ENCODE data around the gene TMCC3.
"Not testable (repeated sequence)": the region's sequence is repeated elsewhere in the genome, so short reads cannot be mapped to it uniquely, and the experiment has no call there.

Gene TMCC3

DNA sequence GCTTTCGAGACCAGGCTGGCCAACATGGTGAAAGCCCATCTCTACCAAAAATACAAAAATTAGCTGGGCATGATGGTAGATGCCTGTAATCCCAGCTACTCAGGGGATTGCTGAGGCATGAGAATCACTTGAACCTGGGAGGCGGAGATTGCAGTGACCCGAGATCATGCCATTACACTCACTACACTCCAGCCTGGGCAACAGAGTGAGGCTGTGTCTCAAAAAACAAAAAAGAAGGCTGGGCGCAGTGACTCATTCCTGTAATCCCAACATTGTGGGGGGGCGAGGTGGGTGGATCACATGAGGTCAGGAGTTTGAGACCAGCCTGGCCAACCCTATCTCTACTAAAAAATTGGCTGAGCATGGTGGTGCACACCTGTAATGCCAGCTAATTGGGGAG is 49.0 kb downstream of the TMCC3 start:
- DNase-seq (ENCODE audit: low read depth), result peak; percentile 31

DNA sequence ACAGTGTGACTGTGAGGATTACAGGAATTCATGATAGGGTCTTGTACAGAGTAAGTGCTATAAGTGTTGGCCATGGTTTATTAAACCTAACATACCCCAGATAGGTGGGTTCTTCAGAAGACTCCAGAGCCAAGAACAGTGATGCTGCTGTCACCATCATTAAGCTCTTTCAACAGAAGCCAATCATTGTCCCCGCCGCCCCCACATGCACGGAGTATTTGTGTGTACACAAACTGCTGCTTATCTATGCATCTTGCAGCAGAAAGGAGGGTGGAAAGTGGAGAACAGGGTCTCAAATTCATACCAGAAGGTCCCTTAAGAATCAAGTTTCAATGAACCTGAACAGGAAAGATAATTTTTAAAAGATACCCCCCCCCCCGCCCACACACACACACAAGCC is 51.2 kb downstream of the TMCC3 start:
- no peak for DNase-seq (ENCODE audit: low read depth)

DNA sequence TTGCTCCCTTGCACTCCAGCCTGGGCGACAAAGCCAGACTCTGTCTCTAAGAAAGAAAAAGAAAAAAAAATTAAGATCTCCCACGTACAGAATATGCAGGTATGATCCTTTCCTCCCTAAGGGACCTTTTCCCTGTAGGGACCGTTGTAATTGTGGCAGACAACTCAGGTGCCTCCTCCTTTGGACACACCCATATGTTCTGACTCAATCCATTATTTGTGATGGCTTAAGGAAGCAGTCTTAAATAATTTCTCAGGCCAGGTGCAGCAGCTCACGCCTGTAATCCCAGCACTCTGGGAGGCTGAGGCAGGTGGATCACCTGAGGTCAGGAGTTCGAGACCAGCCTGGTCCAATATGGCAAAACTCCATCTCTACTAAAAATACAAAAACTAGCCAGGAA is 53.1 kb downstream of the TMCC3 start:
- DNase-seq (ENCODE audit: low read depth), result no peak

DNA sequence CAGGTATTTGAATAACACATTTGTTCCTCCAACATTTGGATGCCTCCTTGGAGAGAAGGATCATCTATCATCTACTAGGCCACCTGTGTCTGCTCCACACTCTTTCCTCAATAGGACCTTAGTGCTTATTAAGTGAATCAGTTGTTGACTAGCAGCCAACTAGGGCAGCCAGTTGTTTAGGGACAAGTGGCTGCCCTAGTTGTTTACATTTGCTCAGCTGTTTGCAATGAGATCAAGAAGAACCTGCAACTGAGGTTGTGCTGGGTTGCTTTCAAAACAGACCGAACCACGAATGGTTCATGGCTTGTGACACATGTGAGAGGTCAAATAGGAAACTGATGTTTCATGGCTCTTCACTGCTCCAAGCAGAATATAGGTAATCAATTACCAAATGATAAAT is 53.8 kb downstream of the TMCC3 start:
- DNase-seq (ENCODE audit: low read depth), result peak; percentile 47

DNA sequence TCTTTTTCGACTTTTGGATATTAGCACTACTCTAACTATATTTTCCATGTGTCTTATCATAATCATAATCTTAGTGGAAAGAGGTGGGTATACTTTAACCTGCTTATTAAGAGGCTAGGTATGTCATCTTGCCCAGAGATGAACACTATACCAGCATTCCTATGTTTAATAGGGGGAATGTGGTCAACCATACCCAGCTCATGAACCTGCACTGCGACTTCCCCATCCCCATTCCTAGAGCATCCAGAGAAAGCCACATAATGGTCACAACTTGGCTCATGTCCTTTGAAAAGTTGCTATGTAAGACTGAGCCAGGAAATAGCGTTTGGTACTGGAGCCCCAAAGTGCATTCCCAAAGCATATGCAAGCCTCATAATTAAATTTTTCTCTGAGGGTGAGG is 55.2 kb downstream of the TMCC3 start:
- no peak for DNase-seq (ENCODE audit: low read depth)

DNA sequence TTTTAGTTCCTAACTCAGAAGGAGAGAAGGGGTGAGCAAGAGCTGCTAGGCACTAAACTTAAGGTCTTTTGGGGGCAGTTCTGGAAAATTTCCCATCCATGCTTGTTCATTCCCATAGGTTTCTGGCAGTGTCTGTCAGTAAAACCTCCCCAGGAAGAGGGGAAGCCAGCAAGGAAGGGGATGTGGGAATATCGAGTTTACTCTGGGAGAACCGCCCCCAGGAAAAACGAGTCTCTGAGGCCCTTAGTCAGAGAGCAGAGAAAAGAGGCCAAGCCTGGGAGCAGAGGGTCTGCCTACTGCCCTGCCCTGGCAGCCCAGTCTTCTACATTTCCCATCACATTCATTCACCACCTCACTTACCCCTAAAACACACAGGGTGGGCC is 55.9 kb downstream of the TMCC3 start:
- DNase-seq (ENCODE audit: low read depth), result no peak

DNA sequence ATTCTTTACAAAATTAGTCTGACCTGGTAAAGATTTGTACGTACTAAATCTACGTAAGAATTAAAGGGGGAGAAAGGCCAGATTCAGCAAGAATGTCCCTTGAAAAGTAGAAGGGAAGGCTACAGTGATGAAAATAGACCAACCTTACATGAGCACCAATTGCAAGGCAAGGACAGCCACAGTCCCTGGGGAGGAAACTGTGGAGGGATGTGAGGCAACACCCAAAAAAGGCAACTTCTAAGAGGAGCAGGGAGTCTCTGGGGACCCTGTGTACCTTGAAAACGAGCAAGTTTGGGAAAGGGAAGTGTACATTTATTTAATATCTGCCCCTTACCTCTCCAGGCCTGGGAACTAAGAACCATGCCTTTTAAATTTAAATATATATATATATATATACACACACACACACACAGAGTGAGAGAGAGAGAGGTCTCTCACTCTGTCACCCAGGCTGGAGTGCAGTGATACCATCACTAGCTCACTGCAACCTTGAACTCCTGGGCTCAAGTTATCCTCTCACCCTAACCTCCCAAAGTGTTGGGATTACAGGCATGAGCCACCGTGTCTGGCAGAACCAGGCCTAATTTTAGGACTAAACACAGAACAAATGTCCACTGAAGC is 56.4 kb downstream of the TMCC3 start:
- DNase-seq (ENCODE audit: low read depth), result no peak

DNA sequence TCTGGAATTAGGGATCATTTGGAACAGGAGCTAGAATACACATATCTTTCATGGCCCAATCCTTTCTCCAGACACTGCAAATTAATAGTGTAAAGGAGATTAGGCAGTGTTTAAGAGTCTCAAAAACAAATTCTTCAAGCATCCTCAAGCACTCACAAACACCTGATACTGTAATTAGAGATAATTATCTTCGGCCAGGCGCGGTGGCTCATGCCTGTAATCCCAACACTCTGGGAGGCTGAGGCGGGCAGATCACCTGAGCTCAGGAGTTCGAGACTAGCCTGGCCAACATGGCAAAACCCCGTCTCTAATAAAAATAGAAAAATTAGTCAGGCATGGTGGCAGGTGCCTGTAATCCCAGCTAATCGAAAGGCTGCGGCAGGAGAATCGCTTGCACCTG is 57.6 kb downstream of the TMCC3 start:
- not testable (repeated sequence) for DNase-seq (ENCODE audit: low read depth)

DNA sequence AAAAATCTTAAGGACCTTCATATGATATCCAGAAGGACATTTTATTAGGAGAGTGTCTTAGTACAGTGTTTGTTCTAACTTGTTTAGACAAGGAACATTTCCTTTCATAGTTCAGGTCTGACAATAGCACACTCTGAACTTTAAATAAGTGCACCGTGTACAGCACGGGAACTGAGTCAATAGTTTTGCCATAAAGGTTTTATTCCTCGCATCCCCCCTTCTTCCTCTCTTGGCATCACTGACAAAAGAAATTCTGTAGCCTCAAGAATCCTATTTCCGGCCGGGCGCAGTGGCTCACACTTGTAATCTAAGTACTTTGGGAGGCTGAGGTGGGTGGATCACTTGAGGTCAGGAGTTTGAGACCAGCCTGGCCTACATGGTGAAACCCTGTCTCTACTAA is 58.3 kb downstream of the TMCC3 start:
- DNase-seq (ENCODE audit: low read depth), result no peak

DNA sequence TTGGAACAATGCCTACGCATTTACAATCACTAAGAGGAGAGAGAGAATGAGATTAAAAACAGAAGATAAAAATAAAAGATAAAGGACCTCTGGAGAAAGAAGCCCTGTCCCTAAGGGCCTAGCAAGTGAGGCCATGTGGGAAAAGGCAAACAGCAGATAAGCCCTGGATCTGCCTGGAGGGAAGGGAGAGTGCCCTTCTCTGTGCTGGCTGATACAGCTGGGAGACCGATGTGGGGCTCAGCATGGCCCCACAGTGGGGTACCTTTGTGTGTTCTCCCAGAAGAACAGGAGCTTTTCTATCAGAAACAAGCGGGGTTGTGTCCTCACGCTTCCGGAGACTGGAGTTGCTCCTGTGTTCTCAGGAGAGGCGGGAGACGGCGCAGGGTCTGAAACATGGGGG is 59.9 kb downstream of the TMCC3 start:
- DNase-seq (ENCODE audit: low read depth), result no peak

DNA sequence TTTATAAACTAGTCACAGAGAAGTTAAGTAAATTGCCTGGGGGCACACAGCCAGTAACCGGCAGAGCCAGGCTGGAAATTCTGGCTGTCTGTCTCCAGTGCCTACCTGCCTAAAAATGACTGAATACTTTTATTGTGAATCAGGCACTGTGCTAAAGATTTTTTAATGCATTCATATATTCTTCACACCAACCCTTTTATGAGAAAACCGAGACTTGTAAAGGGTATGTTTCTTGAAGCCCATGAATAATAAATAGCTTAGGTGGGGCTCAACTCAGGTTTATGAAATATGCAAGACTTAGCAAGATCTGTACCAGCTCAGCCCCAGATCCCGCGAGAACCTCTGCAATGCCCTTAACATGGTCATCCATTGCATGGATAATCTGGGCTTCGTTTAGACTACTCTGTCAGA is 60.8 kb downstream of the TMCC3 start:
- DNase-seq (ENCODE audit: low read depth), result no peak

DNA sequence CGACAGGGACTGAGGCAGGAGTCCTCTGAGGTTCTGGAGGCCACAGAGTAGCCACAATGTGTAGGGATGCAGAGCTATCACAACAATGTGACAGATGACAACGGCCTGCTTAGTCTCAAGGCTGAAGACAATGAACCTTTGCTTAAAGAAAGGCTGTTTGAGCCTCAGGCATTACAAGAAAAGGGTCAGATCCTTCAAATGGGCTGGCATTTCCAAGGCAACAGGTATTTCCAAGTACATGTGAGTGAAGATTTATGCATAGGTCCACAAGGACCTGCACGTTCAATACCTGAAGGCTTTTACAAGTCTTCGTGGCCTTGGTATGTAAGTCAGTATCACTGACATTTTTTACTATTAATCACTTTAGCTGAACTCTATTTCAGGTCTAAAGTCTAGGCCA is 62.0 kb downstream of the TMCC3 start:
- DNase-seq (ENCODE audit: low read depth), result no peak

DNA sequence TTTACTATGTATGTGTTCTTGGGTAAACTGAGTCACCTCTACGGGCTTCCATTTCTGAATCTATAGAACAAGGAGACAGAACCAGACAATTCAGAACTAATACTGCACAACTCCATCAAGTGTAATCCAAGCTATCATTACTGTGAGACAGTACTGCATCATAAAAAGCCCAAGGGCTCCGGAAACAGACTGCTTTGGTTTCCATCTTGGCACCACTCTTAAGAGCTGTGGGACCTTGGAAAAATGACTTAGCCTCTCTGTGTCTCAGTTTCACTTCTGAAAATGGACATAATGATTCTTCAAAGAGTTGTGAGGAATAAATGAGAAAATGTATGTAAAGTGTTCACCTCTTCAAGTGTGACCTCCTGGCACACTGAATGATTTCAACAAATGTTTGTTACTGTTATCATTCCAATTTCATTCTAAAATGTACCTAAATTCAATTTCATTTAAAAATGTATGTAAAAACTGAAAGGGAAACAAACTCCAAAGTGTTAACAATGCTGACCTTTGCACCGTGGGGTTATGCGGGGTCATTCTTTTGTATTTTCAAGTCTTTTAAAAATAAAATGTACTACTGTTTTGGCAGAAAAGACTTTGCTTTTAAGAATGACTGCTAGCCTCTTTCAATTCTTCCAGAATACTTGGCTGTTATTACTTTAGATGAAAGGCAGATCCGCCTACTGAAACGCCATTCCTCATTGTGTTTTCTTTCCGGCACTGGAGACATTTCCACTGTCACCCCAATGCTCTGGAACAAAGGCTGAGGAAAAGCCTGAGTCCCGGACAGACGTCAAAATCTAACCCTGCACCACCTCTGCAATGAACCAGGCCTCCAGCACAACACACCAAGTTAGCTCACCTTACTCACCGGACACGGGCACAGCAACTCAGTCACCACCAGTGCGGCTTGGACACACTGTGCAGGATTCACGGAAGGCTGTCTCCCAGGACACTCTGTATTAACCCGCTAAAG is 62.8 kb downstream of the TMCC3 start:
- no peak for DNase-seq (ENCODE audit: low read depth)

DNA sequence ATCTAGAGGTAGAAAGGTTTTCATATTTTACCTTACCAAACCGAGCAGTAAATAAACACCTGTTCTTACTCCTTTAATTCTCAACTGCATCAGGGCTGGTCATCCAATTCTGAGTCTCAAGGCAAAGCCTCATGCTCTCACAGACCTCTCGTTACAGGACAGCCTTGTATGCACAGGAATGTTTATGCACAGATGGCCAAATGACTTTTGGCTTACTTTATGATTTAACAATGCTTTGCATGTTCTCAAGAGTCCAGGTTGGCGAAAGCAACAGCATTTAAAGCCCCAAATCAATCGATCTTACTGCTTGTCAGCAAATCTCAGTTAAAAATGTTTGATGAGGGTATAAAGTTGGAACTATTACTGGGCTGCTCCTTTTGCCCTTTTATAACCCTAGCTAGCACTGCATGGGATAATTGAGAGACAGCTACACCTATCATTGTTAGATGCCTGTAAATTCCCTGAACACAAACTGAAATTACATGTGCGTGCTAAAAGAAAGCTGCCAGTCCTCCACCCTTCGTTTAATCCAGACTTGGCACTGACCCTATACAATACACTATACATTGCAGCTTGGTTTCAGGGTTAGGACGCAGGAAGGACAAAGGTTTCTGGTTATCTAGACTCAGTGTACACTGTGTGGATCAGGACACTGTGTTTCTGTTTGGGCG is 63.6 kb downstream of the TMCC3 start:
- peak; percentile 74 for DNase-seq (ENCODE audit: low read depth)

DNA sequence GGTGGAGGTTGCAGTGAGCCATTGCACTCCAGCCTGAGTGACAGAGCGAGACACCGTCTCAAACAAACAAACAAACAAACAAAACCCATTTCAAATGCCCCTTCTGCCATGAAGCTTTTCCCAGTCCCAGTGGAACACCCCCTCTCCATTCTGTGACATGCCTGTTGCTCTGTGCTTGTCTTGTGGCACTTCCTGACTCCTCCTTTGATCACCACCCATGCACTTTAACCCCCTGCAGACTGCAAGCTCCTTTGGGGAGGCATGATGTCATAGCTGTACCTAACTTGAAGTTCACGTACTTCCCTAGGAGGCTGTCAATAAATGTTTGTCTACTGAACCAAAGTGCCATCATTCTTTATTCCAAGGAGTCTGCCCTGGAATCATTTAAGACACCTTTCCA is 64.7 kb downstream of the TMCC3 start:
- DNase-seq (ENCODE audit: low read depth), result no peak

DNA sequence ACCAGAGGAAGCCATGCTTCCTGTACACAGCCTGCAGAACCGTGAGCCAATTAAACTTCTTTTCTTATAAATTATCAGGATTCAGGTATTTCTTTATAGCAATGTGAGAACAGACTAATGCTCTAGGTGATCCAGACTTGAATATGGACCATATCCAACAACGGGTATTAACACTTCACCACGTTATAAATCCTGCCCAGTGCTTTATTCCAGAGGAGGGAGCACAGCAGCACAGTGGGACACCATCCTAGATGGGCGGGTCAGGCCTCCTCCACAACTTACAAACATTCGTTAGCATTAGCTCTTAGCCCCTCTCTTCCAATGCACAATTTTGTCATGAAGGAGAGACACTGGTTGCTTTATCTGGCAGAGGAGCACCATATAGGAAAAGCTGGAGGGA is 66.0 kb downstream of the TMCC3 start:
- no peak for DNase-seq (ENCODE audit: low read depth)

DNA sequence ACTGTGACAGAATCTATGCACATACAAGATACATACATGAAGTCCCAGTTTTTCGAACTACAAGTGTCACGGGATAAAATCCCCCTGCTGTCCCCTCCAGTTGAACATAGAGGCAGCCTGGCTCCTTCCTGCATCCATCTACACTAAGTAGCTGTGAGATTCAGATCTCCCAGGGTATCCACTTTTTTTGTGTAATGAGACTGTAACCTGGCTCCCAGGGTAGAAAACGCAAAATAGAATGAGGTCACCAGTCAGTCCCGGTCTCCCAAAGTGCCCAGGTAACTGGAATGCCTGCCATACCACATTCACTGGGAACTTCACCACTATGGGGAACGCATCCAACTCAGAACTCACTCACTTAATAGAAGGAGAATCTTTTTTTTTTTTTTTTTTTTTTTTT is 67.8 kb downstream of the TMCC3 start:
- DNase-seq (ENCODE audit: low read depth), result no peak

DNA sequence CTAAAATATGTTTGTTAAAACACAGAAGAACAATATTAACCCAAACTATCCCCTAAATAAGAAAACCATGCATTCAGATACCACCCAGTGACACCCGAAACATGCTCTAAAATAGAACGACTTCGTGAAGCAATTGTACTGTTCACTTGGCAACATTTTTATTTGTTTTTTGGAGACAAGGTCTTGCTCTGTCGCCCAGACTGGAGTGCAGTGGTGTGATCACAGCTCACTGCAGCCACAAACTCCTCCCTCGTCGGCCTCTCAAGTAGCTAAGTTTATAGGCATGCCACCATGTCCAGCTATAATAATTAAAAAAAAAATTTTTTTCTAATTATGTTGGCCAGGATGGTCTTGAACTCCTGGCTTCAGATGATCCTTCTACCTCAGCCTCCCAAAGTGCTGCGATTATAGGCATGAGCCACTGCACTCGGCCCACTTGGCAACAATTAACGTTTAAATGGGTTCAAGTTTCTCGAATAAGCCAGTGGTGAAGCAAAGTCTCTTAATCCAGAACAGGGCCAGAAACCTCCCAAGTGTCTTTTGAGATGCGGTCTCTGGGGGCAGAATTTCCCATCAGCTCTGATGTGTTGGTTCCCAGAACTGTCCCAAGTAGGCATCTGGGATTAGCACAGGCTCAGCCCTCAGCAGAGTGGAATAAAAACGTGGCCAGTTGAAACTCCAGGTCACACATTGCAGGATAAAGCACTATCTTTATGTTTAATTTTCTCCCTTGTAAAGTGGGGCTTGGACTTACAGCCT is 74.5 kb downstream of the TMCC3 start:
- DNase-seq (ENCODE audit: low read depth), result no peak

DNA sequence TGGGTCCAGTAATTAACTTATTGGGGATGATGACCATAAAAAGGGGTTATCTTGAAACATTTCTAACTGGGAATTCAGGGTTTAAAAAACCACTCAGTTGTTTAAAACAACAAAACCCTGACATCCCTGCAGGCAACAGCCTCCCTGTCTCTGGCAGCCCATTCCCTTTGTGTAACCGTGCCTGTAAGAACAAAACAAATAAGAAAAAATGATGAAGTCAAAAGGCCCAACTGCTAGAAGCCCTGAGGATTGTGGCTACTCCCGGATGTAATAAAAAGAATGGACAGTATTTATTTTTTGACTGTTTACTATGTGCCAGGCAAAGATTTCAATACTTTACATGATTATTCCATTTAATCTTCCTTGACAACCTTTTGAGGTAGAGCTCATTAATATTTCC is 75.3 kb downstream of the TMCC3 start:
- no peak for DNase-seq (ENCODE audit: low read depth)

DNA sequence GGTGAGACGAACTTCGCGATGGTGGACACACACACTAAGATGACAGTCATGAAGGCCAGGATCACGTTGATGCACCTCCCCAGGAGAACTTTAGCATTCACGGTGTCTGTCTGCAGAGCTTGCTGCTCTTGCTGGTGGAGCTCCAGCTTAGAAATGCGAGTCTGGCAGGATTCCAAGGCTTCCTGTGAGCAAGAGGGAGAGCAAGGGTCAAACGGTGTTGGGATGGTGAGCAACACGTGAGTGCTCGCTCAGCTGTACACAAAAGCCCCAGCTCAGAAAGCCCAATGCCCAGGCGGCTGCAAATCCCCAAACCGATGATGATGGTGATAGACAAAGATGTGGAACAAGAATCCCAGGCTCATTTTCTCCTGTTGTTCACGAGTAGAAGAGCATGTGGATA is 78.8 kb downstream of the TMCC3 start:
- DNase-seq (ENCODE audit: low read depth), result peak; percentile 96

DNA sequence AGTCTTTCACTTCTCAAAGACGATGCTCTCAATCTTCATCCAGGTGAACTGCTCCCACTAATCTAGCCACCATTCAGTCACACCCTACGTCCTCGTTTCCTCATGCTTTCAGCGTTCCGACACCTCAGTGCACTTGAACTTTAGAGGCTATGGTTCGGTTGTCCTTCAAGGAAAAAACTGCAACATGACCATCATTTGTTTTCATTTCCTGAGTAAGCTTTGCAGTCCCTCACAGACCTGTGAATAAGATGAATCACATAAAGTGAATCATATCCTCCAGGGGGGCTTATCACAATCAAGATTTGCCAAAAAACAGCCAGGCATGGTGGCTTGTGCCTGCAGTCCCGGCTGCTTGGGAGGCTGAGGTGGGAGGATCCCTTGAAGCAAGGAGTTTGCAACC is 80.2 kb downstream of the TMCC3 start:
- DNase-seq (ENCODE audit: low read depth), result peak; percentile 83

DNA sequence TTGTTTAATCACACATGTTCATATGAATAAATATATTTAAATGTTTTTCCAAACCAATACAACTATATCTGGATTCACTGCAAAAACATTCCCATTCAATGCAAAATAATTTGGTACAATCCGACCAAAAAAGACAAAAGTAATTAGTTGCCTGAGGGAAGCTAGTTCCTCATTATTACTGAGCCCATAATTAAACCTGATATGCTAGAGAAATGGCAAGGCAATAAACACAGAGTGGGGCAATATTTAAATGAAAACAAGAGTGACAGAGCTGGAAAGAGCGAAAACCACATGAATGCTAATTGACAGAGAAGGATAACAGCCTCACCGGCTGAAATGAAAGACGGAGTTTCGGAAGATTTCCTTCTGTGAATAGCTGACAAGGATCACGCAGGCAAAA is 82.6 kb downstream of the TMCC3 start:
- DNase-seq (ENCODE audit: low read depth), result no peak
